GM12878 (cell line): ENCODE measurements around the gene ENTPD6. TPM values are rescaled to one million over a fixed set of nuclear protein-coding genes. Genes with fewer than 3 reads are reported as not detected.

Experiments used
- ATAC-seq: fragments of 200-7000 bp; cut with Tn5 transposase; 3 replicates; pipeline ENCODE4 v1.9.1; 2020; ENCODE audit warnings: mild to moderate bottlenecking, moderate library complexity
- BruUV-seq: library from RNA; stranded (reverse); fragments of 400-500 nt; replicated peaks from 2 replicates; lab custom pipeline; 2021; lab: Mats Ljungman, UMichigan
- CTCF ChIA-PET: fragments of 300-600 bp; sonication (Branson Sonifier 250); formaldehyde crosslinking; extraction: SDS; loops from one replicate; lab custom pipeline; 2021; ENCODE audit warnings: inconsistent platforms; lab: Yijun Ruan, JAX
- POLR2A ChIA-PET: fragments of 350-600 bp; formaldehyde crosslinking; extraction: SDS; loops from one replicate; lab custom pipeline; 2021; ENCODE audit warnings: inconsistent platforms; lab: Charles Lee
- RAD21 ChIA-PET: fragments of 300-600 bp; sonication (Branson Sonifier 250); formaldehyde crosslinking; loops from one replicate; lab custom pipeline; 2023; ENCODE audit warnings: antibody characterized with exemption; ENCODE audit not compliant: unreplicated experiment; lab: Charles Lee
- SMC1A ChIA-PET: fragments of 300-600 bp; sonication (Branson Sonifier 250); formaldehyde crosslinking; loops from one replicate; lab custom pipeline; 2023; ENCODE audit not compliant: unreplicated experiment, uncharacterized antibody; lab: Charles Lee
- DNase-seq: peaks from one replicate; pipeline ENCODE4 v3.0.0-alpha.2; 2011; ENCODE audit warnings: low read depth, low spot score
- FAIRE-seq: peaks from 3 replicates; lab custom pipeline; 2011; peaks lifted over from hg19 to GRCh38; lab: Jason Lieb, UNC
- H2AFZ ChIP-seq: 2 replicates; pipeline ENCODE4 v1.6.0; 2011; ENCODE audit warnings: low read depth, low read length, control low read depth; ENCODE audit not compliant: control insufficient read depth
- H3K27ac ChIP-seq: 2 replicates; pipeline ENCODE4 v1.5.1; 2011; ENCODE audit warnings: control low read depth; ENCODE audit not compliant: control insufficient read depth, insufficient read depth
- H3K27me3 ChIP-seq, 2 experiments: replicated peaks in 1 of 2; 2 replicates each; pipeline versions ENCODE4 v1.6.0 to v1.6.1; 2011; ENCODE audit warnings: low read length in 1 of 2; ENCODE audit not compliant: control insufficient read depth in 2 of 2, insufficient read depth in 2 of 2
- H3K36me3 ChIP-seq, 2 experiments: 2 replicates each; pipeline ENCODE4 v1.5.1; 2011; ENCODE audit warnings: low read length in 1 of 2; ENCODE audit not compliant: control insufficient read depth in 2 of 2, insufficient read depth in 2 of 2
- H3K4me1 ChIP-seq: 2 replicates; pipeline ENCODE4 v1.6.1; 2011; ENCODE audit warnings: mild to moderate bottlenecking, low read length, moderate library complexity, mixed read lengths; ENCODE audit not compliant: control insufficient read depth, insufficient read depth
- H3K4me2 ChIP-seq: 2 replicates; pipeline ENCODE4 v1.6.0; 2011; ENCODE audit warnings: control low read depth; ENCODE audit not compliant: control insufficient read depth, insufficient read depth
- H3K4me3 ChIP-seq: fragments of 200-600 bp; sonication (generic); 2 replicates; pipeline ENCODE4 v1.5.1; 2016
- H3K79me2 ChIP-seq: 2 replicates; pipeline ENCODE4 v1.6.0; 2011; ENCODE audit warnings: low read length; ENCODE audit not compliant: control insufficient read depth, insufficient read depth
- H3K9ac ChIP-seq: 2 replicates; pipeline ENCODE4 v1.8.0; 2011; ENCODE audit warnings: low read length, control low read depth, mixed read lengths; ENCODE audit not compliant: control insufficient read depth, insufficient read depth
- H3K9me3 ChIP-seq: replicated peaks from 3 replicates; pipeline ENCODE4 v1.5.1; 2011; ENCODE audit warnings: mild to moderate bottlenecking, low read length; ENCODE audit not compliant: control insufficient read depth, insufficient read depth
- H4K20me1 ChIP-seq: 2 replicates; pipeline ENCODE4 v1.6.0; 2011; ENCODE audit not compliant: control insufficient read depth, insufficient read depth
- CHD1 ChIP-seq: IDR thresholded peaks from 2 replicates; pipeline ENCODE4 v1.6.1; 2012; ENCODE audit warnings: low read depth, low read length, improper control_type of control experiment
- MEF2B ChIP-seq: fragments of 450-650 bp; IDR thresholded peaks from 2 replicates; pipeline ENCODE4 v1.6.1; 2018; ENCODE audit warnings: mild to moderate bottlenecking, moderate library complexity; ENCODE audit not compliant: partially characterized antibody, poor library complexity, severe bottlenecking
- NFXL1 ChIP-seq: fragments of 450-650 bp; IDR thresholded peaks from 2 replicates; pipeline ENCODE4 v1.6.1; 2017; ENCODE audit warnings: antibody characterized with exemption, mild to moderate bottlenecking, borderline replicate concordance
- ZNF207 ChIP-seq: fragments of 450-650 bp; IDR thresholded peaks from 2 replicates; pipeline ENCODE4 v1.6.1; 2014; ENCODE audit warnings: antibody characterized with exemption, mild to moderate bottlenecking, borderline replicate concordance
- ZNF274 ChIP-seq: IDR thresholded peaks from one replicate; pipeline ENCODE4 v1.8.0; 2011; ENCODE audit not compliant: insufficient read length, insufficient read depth
- WGBS: methylation state at CpG from one replicate; pipeline ENCODE4 v1.1.6; 2016; ENCODE audit warnings: low lambda C conversion rate; ENCODE audit not compliant: insufficient replicate concordance, insufficient coverage; ENCODE audit errors: missing lambda C conversion rate; 5-methylcytosine and 5-hydroxymethylcytosine counted together
- in situ Hi-C: fragments of 300-500 bp; cut with MboI; formaldehyde crosslinking; loops from 9 replicates; pipeline ENCODE4 v1.14.3; 2018; ENCODE audit warnings: mixed read lengths
- intact Hi-C: fragments of 100-400 bp; cut with micrococcal nuclease; formaldehyde crosslinking; loops from one replicate; pipeline ENCODE4 v1.14.2; 2022; ENCODE audit not compliant: unreplicated experiment
- polyA plus RNA-seq, 11 experiments: library from polyadenylated mRNA; depleted of rRNA in 4 of 11; unstranded in 6 of 11; stranded (reverse) in 5 of 11; fragments of >200 nt; fragmentation: Nextera tagmentation in 4 of 11; fragmentation: Illumina TruSeq in 1 of 11; extraction: Ambion mirVana in 4 of 11; extraction: Trizol in 1 of 11; gene quantifications; 1 replicate in 1 of 11; 2 replicates in 10 of 11; pipeline versions ENCODE4 v1.2.1 to v1.2.3, GENCODE V29; 2011 to 2016; ENCODE audit warnings: inconsistent platforms in 2 of 11, missing spikeins in 2 of 11, low read depth in 1 of 11
- total RNA-seq, 4 experiments: library from RNA; depleted of rRNA in 3 of 4; stranded (reverse); fragments of >200 nt in 3 of 4; fragmentation: Illumina TruSeq in 1 of 4; extraction: Trizol in 1 of 4; gene quantifications; 2 replicates each; pipeline versions ENCODE4 v1.2.1 to v1.2.3, GENCODE V29; 2013 to 2021
- TF ChIP-seq, protein P1 (sequence below): IDR thresholded peaks from 2 replicates; pipeline ENCODE4 v1.6.1; 2011; ENCODE audit warnings: borderline replicate concordance, low read depth, mild to moderate bottlenecking, moderate library complexity, low read length; ENCODE audit not compliant: insufficient read depth, poor library complexity, severe bottlenecking
- TF ChIP-seq, protein P2 (sequence below), 3 experiments: IDR thresholded peaks in 2 of 3; conservative IDR thresholded peaks in 1 of 3; 2 replicates each; pipeline ENCODE4 v1.5.1; 2011; ENCODE audit warnings: low read depth in 3 of 3, low read length in 3 of 3, mild to moderate bottlenecking in 3 of 3, control low read depth in 2 of 3, moderate library complexity in 2 of 3, inconsistent platforms in 1 of 3, mixed read lengths in 1 of 3; ENCODE audit not compliant: control insufficient read depth in 2 of 3, insufficient read depth in 1 of 3; ENCODE audit errors: extremely low read depth in 1 of 3
- TF ChIP-seq, protein P3 (sequence below): fragments of 450-650 bp; IDR thresholded peaks from 2 replicates; pipeline ENCODE4 v1.6.1; 2016; ENCODE audit warnings: mild to moderate bottlenecking
- TF ChIP-seq, protein P4 (sequence below): fragments of 450-650 bp; IDR thresholded peaks from 2 replicates; pipeline ENCODE4 v1.6.1; 2017; ENCODE audit warnings: mild to moderate bottlenecking, low read depth, inconsistent platforms; ENCODE audit not compliant: poor library complexity, severe bottlenecking
- TF ChIP-seq, protein P5 (sequence below): fragments of 450-650 bp; IDR thresholded peaks from 2 replicates; pipeline ENCODE4 v1.6.1; 2017; ENCODE audit warnings: mild to moderate bottlenecking, moderate library complexity

ENTPD6 gene
- total and polyA plus RNA-seq, 10 of the 15 experiments (the other 5 are each of a cell fraction or from before 2014, with no cell fraction given) = 0.53 to 45.4 (median 31.1) TPM

DNA sequence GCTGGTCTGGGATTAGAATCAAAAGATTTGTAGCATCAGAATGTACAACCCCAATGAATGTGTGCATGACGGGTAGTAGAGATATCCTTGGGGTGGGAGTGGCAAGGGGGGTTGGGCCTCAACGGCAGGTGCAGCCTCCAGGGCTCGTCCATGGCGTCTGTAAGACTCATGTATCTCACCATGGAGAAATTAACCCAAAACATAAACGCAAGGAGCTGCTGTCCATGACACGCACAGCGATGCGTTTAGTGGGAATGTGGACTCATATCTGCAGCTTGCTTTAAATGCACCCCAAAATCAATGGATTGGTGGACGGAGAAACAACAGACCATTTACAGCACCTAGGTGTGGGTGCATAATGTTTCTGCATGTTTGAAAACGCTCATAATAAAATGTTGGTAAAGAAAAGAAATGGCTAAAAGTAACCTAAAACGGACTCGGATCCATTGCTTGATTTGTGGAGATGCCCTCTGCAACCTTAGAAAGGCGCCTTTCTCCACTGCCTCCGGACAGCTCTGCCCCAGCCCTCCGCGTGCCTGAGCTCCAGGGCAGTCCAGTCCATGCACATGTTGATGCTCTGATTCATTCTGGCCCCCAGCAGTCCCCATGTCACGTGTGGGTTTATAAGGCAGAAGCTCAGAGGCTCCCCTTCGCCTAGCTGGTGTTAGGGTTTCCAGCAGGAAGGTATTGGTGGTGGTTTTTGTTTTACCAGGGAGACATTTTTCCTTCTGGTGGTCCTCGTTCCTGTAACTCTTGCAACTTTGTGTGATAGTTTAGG lies 76.9 kb downstream of the ENTPD6 start:
- TF ChIP-seq ZNF274 (no peak), MEF2B (no peak), CHD1 (no peak), ZNF207 (no peak), NFXL1 (no peak)
- TF ChIP-seq, protein P1, sequence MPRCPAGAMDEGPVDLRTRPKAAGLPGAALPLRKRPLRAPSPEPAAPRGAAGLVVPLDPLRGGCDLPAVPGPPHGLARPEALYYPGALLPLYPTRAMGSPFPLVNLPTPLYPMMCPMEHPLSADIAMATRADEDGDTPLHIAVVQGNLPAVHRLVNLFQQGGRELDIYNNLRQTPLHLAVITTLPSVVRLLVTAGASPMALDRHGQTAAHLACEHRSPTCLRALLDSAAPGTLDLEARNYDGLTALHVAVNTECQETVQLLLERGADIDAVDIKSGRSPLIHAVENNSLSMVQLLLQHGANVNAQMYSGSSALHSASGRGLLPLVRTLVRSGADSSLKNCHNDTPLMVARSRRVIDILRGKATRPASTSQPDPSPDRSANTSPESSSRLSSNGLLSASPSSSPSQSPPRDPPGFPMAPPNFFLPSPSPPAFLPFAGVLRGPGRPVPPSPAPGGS = no peak
- TF ChIP-seq, protein P2, sequence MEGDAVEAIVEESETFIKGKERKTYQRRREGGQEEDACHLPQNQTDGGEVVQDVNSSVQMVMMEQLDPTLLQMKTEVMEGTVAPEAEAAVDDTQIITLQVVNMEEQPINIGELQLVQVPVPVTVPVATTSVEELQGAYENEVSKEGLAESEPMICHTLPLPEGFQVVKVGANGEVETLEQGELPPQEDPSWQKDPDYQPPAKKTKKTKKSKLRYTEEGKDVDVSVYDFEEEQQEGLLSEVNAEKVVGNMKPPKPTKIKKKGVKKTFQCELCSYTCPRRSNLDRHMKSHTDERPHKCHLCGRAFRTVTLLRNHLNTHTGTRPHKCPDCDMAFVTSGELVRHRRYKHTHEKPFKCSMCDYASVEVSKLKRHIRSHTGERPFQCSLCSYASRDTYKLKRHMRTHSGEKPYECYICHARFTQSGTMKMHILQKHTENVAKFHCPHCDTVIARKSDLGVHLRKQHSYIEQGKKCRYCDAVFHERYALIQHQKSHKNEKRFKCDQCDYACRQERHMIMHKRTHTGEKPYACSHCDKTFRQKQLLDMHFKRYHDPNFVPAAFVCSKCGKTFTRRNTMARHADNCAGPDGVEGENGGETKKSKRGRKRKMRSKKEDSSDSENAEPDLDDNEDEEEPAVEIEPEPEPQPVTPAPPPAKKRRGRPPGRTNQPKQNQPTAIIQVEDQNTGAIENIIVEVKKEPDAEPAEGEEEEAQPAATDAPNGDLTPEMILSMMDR (IDR thresholded peaks at IDR 0.05 in 2 of 3, conservative IDR thresholded peaks at IDR 0.05 in 1 of 3; ENCODE audit: control insufficient read depth in 2 of 3, extremely low read depth in 1 of 3, insufficient read depth in 1 of 3, low read depth in 3 of 3, low read length in 3 of 3) = no peak
- TF ChIP-seq, protein P3, sequence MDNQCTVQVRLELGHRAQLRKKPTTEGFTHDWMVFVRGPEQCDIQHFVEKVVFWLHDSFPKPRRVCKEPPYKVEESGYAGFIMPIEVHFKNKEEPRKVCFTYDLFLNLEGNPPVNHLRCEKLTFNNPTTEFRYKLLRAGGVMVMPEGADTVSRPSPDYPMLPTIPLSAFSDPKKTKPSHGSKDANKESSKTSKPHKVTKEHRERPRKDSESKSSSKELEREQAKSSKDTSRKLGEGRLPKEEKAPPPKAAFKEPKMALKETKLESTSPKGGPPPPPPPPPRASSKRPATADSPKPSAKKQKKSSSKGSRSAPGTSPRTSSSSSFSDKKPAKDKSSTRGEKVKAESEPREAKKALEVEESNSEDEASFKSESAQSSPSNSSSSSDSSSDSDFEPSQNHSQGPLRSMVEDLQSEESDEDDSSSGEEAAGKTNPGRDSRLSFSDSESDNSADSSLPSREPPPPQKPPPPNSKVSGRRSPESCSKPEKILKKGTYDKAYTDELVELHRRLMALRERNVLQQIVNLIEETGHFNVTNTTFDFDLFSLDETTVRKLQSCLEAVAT = no peak
- TF ChIP-seq, protein P4, sequence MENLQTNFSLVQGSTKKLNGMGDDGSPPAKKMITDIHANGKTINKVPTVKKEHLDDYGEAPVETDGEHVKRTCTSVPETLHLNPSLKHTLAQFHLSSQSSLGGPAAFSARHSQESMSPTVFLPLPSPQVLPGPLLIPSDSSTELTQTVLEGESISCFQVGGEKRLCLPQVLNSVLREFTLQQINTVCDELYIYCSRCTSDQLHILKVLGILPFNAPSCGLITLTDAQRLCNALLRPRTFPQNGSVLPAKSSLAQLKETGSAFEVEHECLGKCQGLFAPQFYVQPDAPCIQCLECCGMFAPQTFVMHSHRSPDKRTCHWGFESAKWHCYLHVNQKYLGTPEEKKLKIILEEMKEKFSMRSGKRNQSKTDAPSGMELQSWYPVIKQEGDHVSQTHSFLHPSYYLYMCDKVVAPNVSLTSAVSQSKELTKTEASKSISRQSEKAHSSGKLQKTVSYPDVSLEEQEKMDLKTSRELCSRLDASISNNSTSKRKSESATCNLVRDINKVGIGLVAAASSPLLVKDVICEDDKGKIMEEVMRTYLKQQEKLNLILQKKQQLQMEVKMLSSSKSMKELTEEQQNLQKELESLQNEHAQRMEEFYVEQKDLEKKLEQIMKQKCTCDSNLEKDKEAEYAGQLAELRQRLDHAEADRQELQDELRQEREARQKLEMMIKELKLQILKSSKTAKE = no peak
- TF ChIP-seq, protein P5, sequence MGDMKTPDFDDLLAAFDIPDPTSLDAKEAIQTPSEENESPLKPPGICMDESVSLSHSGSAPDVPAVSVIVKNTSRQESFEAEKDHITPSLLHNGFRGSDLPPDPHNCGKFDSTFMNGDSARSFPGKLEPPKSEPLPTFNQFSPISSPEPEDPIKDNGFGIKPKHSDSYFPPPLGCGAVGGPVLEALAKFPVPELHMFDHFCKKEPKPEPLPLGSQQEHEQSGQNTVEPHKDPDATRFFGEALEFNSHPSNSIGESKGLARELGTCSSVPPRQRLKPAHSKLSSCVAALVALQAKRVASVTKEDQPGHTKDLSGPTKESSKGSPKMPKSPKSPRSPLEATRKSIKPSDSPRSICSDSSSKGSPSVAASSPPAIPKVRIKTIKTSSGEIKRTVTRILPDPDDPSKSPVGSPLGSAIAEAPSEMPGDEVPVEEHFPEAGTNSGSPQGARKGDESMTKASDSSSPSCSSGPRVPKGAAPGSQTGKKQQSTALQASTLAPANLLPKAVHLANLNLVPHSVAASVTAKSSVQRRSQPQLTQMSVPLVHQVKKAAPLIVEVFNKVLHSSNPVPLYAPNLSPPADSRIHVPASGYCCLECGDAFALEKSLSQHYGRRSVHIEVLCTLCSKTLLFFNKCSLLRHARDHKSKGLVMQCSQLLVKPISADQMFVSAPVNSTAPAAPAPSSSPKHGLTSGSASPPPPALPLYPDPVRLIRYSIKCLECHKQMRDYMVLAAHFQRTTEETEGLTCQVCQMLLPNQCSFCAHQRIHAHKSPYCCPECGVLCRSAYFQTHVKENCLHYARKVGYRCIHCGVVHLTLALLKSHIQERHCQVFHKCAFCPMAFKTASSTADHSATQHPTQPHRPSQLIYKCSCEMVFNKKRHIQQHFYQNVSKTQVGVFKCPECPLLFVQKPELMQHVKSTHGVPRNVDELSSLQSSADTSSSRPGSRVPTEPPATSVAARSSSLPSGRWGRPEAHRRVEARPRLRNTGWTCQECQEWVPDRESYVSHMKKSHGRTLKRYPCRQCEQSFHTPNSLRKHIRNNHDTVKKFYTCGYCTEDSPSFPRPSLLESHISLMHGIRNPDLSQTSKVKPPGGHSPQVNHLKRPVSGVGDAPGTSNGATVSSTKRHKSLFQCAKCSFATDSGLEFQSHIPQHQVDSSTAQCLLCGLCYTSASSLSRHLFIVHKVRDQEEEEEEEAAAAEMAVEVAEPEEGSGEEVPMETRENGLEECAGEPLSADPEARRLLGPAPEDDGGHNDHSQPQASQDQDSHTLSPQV = no peak
- Histone ChIP-seq H3K9ac (no peak overlapping the region), H3K4me1 (no peaks in the 10 kb centered on the region), H3K27me3 (no peaks in the 10 kb centered on the region), H3K79me2 (no peaks in the 10 kb centered on the region), H4K20me1 (no peaks in the 10 kb centered on the region), H2AFZ (no peak overlapping the region), H3K36me3 (peaks cover 15 to 36% of the 10 kb centered on the region in 2 experiments), H3K4me3 (no peak overlapping the region), H3K27ac (no peak overlapping the region), H3K4me2 (no peak overlapping the region), H3K9me3 (no peaks in the 10 kb centered on the region)
- intact Hi-C loops = no loop called here
- ChIA-PET SMC1A (interaction anchor here (0.5 kb wide), 1 partner anchor 202 kb away, joined by 4 read pairs; no protein-coding TSS in a partner anchor), RAD21 (no interaction called here), POLR2A (no interaction called here), CTCF (no interaction called here)
- 97% methylated on average over 19 of the region's 19 CpGs for WGBS
- in situ Hi-C loops = loop anchor here (25.0 kb wide), 1 partner anchor 1910 kb away; the partner anchor contains the start of genes GZF1 and NXT1
- FAIRE-seq (no peak), ATAC-seq (no peak), DNase-seq (no peak)
- TSS peak; percentile 51 for BruUV-seq
